ENCODE measurements around the gene EFNA2.

- TF ChIP-seq KDM1A (IDR thresholded peaks at IDR 0.05; ENCODE audit: borderline replicate concordance, low read length): peak; percentile 82; the same call in 1 of the 2 replicates
- TF ChIP-seq, protein P1, sequence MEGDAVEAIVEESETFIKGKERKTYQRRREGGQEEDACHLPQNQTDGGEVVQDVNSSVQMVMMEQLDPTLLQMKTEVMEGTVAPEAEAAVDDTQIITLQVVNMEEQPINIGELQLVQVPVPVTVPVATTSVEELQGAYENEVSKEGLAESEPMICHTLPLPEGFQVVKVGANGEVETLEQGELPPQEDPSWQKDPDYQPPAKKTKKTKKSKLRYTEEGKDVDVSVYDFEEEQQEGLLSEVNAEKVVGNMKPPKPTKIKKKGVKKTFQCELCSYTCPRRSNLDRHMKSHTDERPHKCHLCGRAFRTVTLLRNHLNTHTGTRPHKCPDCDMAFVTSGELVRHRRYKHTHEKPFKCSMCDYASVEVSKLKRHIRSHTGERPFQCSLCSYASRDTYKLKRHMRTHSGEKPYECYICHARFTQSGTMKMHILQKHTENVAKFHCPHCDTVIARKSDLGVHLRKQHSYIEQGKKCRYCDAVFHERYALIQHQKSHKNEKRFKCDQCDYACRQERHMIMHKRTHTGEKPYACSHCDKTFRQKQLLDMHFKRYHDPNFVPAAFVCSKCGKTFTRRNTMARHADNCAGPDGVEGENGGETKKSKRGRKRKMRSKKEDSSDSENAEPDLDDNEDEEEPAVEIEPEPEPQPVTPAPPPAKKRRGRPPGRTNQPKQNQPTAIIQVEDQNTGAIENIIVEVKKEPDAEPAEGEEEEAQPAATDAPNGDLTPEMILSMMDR (IDR thresholded peaks at IDR 0.05; ENCODE audit: control extremely low read depth in 1 of 3, insufficient read depth in 1 of 3, low read depth in 1 of 3, low read length in 3 of 3): no peak
- TF ChIP-seq USF2 (IDR thresholded peaks at IDR 0.05; ENCODE audit: low read length): no peak
- no peak for TF ChIP-seq TBP (IDR thresholded peaks at IDR 0.05; ENCODE audit: low read depth, low read length)
Observed at GRCh38 chr19:1259876-1260748, 25.6 kb upstream of the EFNA2 start.
